ENCODE measurements around the gene RRAGD.

- TF ChIP-seq CTCF (IDR thresholded peaks at IDR 0.05; ENCODE audit: poor library complexity) (no peak), EZH2 (IDR thresholded peaks at IDR 0.05; ENCODE audit: borderline replicate concordance) (no peak)
Observed at GRCh38 chr6:89416796-89417195, 4.7 kb upstream of the RRAGD start.

Measured in hepatocyte (in vitro differentiated cells).